22Rv1 (cell line): ENCODE data around the gene PDHX.

Experiments used
- H3K27ac ChIP-seq: fragments of 450-650 bp; 2 replicates; pipeline ENCODE4 v1.5.1; 2017
- CTCF ChIP-seq: fragments of 450-650 bp; IDR thresholded peaks from 2 replicates; pipeline ENCODE4 v1.5.1; 2017; ENCODE audit warnings: mild to moderate bottlenecking
- ZFX ChIP-seq: fragments of 450-650 bp; IDR thresholded peaks from 2 replicates; pipeline ENCODE4 v1.6.1; 2017; ENCODE audit warnings: antibody characterized with exemption, borderline replicate concordance

Gene PDHX

GRCh38 chr11:34940026-34940677 lies 23.7 kb downstream of the PDHX start:
- no peak overlapping the region for H3K27ac ChIP-seq
- TF ChIP-seq CTCF (no peak), ZFX (no peak)

GRCh38 chr11:34941688-34942087 lies 25.3 kb downstream of the PDHX start:
- no peak overlapping the region for H3K27ac ChIP-seq
- no peak for TF ChIP-seq ZFX
- TF ChIP-seq CTCF: no peak

GRCh38 chr11:34944692-34945091 lies 28.3 kb downstream of the PDHX start:
- TF ChIP-seq CTCF: no peak
- TF ChIP-seq ZFX: no peak

GRCh38 chr11:34948696-34949095 lies 32.3 kb downstream of the PDHX start:
- no peak overlapping the region for H3K27ac ChIP-seq
- TF ChIP-seq ZFX (no peak), CTCF (no peak)

More at GRCh38 chr11:34944692-34945091, 28.3 kb downstream of the PDHX start:
- no peak overlapping the region for H3K27ac ChIP-seq

- no peak overlapping the region for H3K27ac ChIP-seq
- TF ChIP-seq ZFX (no peak), CTCF (no peak)
Measured at GRCh38 chr11:34953955-34954354, 37.5 kb downstream of the PDHX start.

- TF ChIP-seq CTCF (no peak), ZFX (no peak)
- H3K27ac ChIP-seq: no peak overlapping the region
Measured at GRCh38 chr11:34957206-34957605, 40.8 kb downstream of the PDHX start.

- TF ChIP-seq CTCF (no peak), ZFX (no peak)
- H3K27ac ChIP-seq: no peak overlapping the region
Measured at GRCh38 chr11:34957606-34958005, 41.2 kb downstream of the PDHX start.
